Adipocyte (in vitro differentiated cells): ENCODE results near the gene IRF2BPL.

ENCODE experiments used
- DNase-seq: peaks from one replicate; pipeline ENCODE4 v3.0.0-alpha.2; 2015; ENCODE audit warnings: low read depth
- H3K27me3 ChIP-seq: replicated peaks from 2 replicates; pipeline ENCODE4 v1.7.0; 2013; ENCODE audit warnings: mild to moderate bottlenecking, low read length, moderate library complexity; ENCODE audit not compliant: control insufficient read depth, insufficient read depth
- H3K36me3 ChIP-seq: 2 replicates; pipeline ENCODE4 v1.7.0; 2013; ENCODE audit warnings: low read length, mild to moderate bottlenecking, moderate library complexity; ENCODE audit not compliant: control insufficient read depth, insufficient read depth, severe bottlenecking
- H3K4me1 ChIP-seq: 2 replicates; pipeline ENCODE4 v1.7.0; 2013; ENCODE audit warnings: mild to moderate bottlenecking, low read length, moderate library complexity; ENCODE audit not compliant: control insufficient read depth, insufficient read depth
- H3K4me3 ChIP-seq: 2 replicates; pipeline ENCODE4 v1.7.0; 2013; ENCODE audit warnings: mild to moderate bottlenecking, low read length, moderate library complexity
- H3K9ac ChIP-seq: 2 replicates; pipeline ENCODE4 v1.7.0; 2013; ENCODE audit warnings: mild to moderate bottlenecking, low read length, moderate library complexity
- H3K9me3 ChIP-seq: 2 replicates; pipeline ENCODE4 v1.7.0; 2013; ENCODE audit warnings: mild to moderate bottlenecking, low read length, moderate library complexity; ENCODE audit not compliant: control insufficient read depth

The IRF2BPL gene

GRCh38 chr14:77052281-77053044 is 24.0 kb upstream of the IRF2BPL start:
- Histone ChIP-seq H3K9me3 (peaks cover 4% of the 10 kb centered on the region), H3K4me1 (peaks cover 14% of the 10 kb centered on the region), H3K9ac (no peak overlapping the region), H3K27me3 (no peaks in the 10 kb centered on the region), H3K4me3 (no peak overlapping the region), H3K36me3 (no peaks in the 10 kb centered on the region)
- no peak for DNase-seq

DNA sequence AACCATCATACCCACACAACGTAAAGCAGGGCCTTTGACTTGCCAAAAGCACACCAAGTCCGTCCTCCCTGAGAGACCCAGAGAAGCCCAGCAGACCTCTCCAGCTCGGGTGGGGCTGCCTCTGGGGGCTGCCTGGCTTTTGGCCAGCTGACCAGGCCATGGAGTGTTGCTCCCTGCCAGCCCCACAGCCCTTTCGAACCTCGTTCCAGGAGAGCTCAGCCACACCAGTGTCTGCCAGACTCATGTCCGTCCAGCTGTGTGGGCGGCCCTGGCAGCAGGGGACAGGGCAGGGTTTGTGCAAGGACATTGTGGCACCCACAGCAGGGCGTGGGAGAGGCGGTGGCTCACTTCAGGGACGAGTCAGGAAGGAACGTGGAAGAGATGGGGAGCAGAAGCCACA is 22.6 kb upstream of the IRF2BPL start:
- H3K9me3 ChIP-seq, result peaks cover 2% of the 10 kb centered on the region
- peaks cover 17% of the 10 kb centered on the region for H3K4me1 ChIP-seq
- H3K27me3 ChIP-seq, result no peaks in the 10 kb centered on the region
- DNase-seq, result no peak
- no peak overlapping the region for H3K4me3 ChIP-seq
- H3K9ac ChIP-seq, result peak overlapping the region; percentile 57
- no peaks in the 10 kb centered on the region for H3K36me3 ChIP-seq

GRCh38 chr14:77046721-77047120 is 18.2 kb upstream of the IRF2BPL start:
- H3K9me3 ChIP-seq, result no peaks in the 10 kb centered on the region
- no peaks in the 10 kb centered on the region for H3K36me3 ChIP-seq
- H3K9ac ChIP-seq, result no peak overlapping the region
- no peak for DNase-seq
- no peaks in the 10 kb centered on the region for H3K27me3 ChIP-seq
- peaks cover 53% of the 10 kb centered on the region for H3K4me1 ChIP-seq
- H3K4me3 ChIP-seq, result no peak overlapping the region

- Histone ChIP-seq H3K4me1 (peaks cover 58% of the 10 kb centered on the region), H3K9ac (peak overlapping the region; percentile 62), H3K9me3 (no peaks in the 10 kb centered on the region), H3K36me3 (no peaks in the 10 kb centered on the region), H3K4me3 (peak overlapping the region; percentile 46), H3K27me3 (no peaks in the 10 kb centered on the region)
- DNase-seq, result peak; percentile 45
These were observed 17.0 kb upstream of the IRF2BPL start for GRCh38 chr14:77045238-77046162.

DNA sequence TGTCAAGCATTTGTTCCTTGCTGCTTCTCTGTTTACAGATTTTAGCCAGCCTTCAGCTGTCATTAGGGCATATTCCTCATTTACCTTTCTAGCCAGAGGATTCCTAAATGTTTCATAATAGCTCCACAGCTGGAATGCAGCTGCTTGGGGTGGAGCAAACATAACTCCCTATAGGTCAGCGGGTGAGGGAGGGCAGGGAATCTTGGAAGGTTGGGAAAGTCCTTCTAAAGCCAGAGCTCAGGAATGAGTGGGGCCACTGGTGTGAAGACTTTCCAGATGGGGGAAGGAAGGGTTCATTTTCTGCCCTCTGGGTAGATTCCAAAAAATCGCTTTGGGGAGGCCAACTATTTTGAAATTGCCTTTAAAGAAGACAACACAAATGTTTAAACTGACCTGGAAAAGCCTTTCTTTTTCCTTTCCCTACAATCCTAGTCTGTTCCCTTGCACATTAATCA is 16.3 kb upstream of the IRF2BPL start:
- Histone ChIP-seq H3K4me3 (peak overlapping the region; percentile 55), H3K27me3 (no peaks in the 10 kb centered on the region), H3K9me3 (no peaks in the 10 kb centered on the region), H3K4me1 (peaks cover 59% of the 10 kb centered on the region), H3K9ac (peak overlapping the region; percentile 80), H3K36me3 (no peaks in the 10 kb centered on the region)
- peak; percentile 76 for DNase-seq

- Histone ChIP-seq H3K36me3 (no peaks in the 10 kb centered on the region), H3K9ac (peak overlapping the region; percentile 80), H3K9me3 (no peaks in the 10 kb centered on the region), H3K4me1 (peaks cover 67% of the 10 kb centered on the region), H3K27me3 (no peaks in the 10 kb centered on the region), H3K4me3 (peak overlapping the region; percentile 55)
- peak; percentile 46 for DNase-seq
These were observed 15.5 kb upstream of the IRF2BPL start for GRCh38 chr14:77043984-77044485.

- no peaks in the 10 kb centered on the region for H3K27me3 ChIP-seq
- DNase-seq, result peak; percentile 81
- H3K9ac ChIP-seq, result peak overlapping the region; percentile 80
- no peaks in the 10 kb centered on the region for H3K36me3 ChIP-seq
- H3K9me3 ChIP-seq, result no peaks in the 10 kb centered on the region
- peaks cover 74% of the 10 kb centered on the region for H3K4me1 ChIP-seq
- peak overlapping the region; percentile 53 for H3K4me3 ChIP-seq
These were observed 14.9 kb upstream of the IRF2BPL start for GRCh38 chr14:77043177-77043983.

GRCh38 chr14:77041881-77042545 is 13.5 kb upstream of the IRF2BPL start:
- peak; percentile 86 for DNase-seq
- Histone ChIP-seq H3K9ac (peak overlapping the region; percentile 80), H3K36me3 (no peaks in the 10 kb centered on the region), H3K4me3 (peak overlapping the region; percentile 53), H3K27me3 (no peaks in the 10 kb centered on the region), H3K4me1 (peaks cover 87% of the 10 kb centered on the region), H3K9me3 (no peaks in the 10 kb centered on the region)

- peak overlapping the region; percentile 72 for H3K4me3 ChIP-seq
- no peaks in the 10 kb centered on the region for H3K36me3 ChIP-seq
- no peaks in the 10 kb centered on the region for H3K9me3 ChIP-seq
- peak; percentile 85 for DNase-seq
- H3K9ac ChIP-seq, result peak overlapping the region; percentile 80
- no peaks in the 10 kb centered on the region for H3K27me3 ChIP-seq
- peaks cover 90% of the 10 kb centered on the region for H3K4me1 ChIP-seq
These were observed 12.5 kb upstream of the IRF2BPL start for GRCh38 chr14:77040741-77041653.
